ENCODE results near the gene MOCS3. TPM values are rescaled to one million over a fixed set of nuclear protein-coding genes. Genes with fewer than 3 reads are reported as not detected.

Gene MOCS3
- total and polyA plus RNA-seq, 12 donors: 0.95 to 3.2 (median 2.5) TPM

DNA sequence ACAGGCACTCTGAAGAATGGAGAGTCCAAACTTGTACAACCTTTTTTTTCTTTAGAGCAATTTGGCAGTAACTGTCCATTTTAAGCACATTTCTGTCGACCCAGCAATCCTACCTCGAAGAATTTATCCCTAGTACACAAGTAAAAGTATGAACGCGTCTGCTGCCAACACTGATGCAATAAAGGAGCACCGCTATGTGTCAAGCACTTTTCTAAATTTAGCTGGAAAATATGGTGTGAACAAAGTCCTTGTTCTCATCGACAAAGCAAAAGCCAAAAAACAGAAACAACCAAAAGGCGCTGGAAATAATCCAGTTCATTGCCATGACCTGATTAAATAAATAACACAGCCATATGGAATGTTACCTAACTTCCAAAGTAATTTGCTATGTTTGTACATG, 1.3 kb upstream of the MOCS3 start:
- 14 to 15% methylated on average over 7 of the region's 7 CpGs for WGBS, 2 donors
- Histone ChIP-seq H3K4me1 (peaks cover 9 to 60% (median 45%) of the 10 kb centered on the region in 9 donors), H3K27ac (peak overlapping the region in 8 of 10 donors; percentile 83 to 97 (median 93)), H3K27me3 (no peaks in the 10 kb centered on the region), H3K9me3 (peaks cover 0 to 2% (median 0%) of the 10 kb centered on the region in 11 donors), H3K4me3 (peak overlapping the region; percentile 77 to 100 (median 90)), H3K36me3 (peaks cover 0 to 47% (median 14%) of the 10 kb centered on the region in 9 donors)
- no peak for TF ChIP-seq CTCF (IDR thresholded peaks at IDR 0.05)
- ATAC-seq: peak in 3 of 8 donors; percentile 38 to 43 (median 41)
- DNase-seq: peak in 1 of 2 donors; percentile 16
- intact Hi-C loops (cut with DNase I): loop anchor here in 1 of 10 donors (5.0 kb wide), 1 partner anchor 165 kb away; no protein-coding TSS in a partner anchor

DNA sequence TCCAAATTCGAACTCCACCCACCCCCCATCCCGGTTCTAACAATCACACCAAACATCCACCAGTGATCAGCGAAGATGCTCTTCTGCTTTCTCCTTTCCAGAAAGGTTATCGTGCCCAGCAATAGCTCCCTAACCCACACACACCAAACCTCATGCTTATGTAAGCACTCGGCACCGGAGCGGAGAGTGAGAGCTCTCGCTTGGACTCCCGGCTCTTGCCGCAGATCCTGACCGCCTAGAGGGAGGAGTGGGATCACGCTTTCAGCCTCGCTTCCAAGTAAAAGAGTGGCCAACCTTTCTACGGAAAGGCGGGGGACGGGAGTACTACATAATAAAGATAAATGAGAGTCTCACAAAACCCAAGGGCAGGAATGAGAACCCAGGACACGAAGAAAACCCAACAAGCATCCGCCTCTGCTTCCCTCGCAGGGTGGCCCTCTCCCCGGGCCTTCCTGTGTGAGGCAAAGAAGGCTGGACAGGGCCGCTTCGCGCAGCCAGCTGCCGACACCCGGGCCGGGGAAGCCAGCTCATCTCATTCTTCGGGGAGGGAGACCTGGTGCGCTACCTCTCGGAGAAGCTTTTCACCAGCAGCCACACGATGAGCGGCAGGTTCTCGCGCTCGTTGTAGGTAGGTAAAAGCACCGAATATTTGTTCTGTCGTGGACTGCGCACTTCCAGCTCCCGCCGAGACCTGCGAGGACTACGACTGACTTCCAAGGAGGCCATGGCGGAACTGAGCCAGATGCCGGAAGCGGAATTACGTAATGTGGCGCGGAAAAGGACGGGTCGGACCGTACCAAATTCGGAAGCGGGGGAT, 612 bp upstream of the MOCS3 start, which contains the start of gene DPM1:
Gene DPM1, minus strand, starts transcription at position 735 of the 817 bp plus-strand sequence. Its CDS starts 9 bp downstream, at position 726.
- peak; percentile 81 to 92 for DNase-seq
- WGBS, 2 donors: 0 to 1% methylated on average over 52 of the region's 52 CpGs
- Histone ChIP-seq H3K4me1 (peaks cover 9 to 60% (median 45%) of the 10 kb centered on the region in 9 donors), H3K27ac (peak within 1 kb of the TSS; percentile 83 to 97 (median 93)), H3K4me3 (peak within 1 kb of the TSS; percentile 77 to 100 (median 90)), H3K9me3 (peaks cover 0 to 3% (median 0%) of the 10 kb centered on the region in 11 donors), H3K36me3 (peaks cover 0 to 46% (median 13%) of the 10 kb centered on the region in 9 donors), H3K27me3 (no peaks in the 10 kb centered on the region)
- intact Hi-C loops (cut with DNase I): loop anchor here in 3 of 10 donors (1.0 to 5.0 kb wide), 4 partner anchors 27 to 166 kb away; partner anchors contain the start of genes ADNP (in 3 of the 3) and BCAS4 (in 1 of the 3)
- no peak for TF ChIP-seq CTCF (IDR thresholded peaks at IDR 0.05)
- ATAC-seq: peak; percentile 86 to 95 (median 92)

DNA sequence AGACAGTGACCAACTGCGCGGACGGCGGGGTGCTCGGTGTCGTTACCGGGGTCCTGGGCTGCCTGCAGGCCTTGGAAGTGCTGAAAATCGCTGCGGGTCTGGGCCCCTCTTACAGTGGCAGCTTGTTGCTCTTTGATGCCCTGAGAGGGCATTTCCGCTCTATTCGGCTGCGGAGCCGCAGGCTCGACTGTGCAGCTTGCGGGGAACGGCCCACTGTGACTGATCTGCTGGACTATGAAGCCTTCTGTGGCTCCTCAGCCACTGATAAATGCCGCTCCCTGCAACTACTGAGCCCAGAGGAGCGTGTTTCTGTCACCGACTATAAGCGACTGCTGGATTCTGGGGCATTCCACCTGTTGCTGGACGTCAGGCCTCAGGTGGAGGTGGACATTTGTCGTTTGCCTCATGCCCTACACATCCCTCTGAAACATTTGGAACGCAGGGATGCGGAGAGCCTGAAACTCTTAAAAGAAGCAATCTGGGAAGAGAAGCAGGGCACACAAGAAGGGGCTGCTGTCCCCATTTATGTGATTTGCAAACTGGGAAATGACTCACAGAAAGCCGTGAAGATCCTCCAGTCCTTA, 1.0 kb downstream of the MOCS3 start:
- H3K27ac ChIP-seq: peak overlapping the region in 4 of 10 donors; percentile 91 to 94 (median 93)
- peak overlapping the region; percentile 77 to 100 (median 90) for H3K4me3 ChIP-seq
- H3K27me3 ChIP-seq: no peaks in the 10 kb centered on the region
- ATAC-seq (peak in 1 of 8 donors; percentile 55), DNase-seq (no peak)
- 48 to 59% methylated on average over 25 of the region's 25 CpGs for WGBS, 2 donors
- H3K36me3 ChIP-seq: peaks cover 0 to 30% (median 0%) of the 10 kb centered on the region in 9 donors
- H3K4me1 ChIP-seq: peaks cover 9 to 57% (median 45%) of the 10 kb centered on the region in 9 donors
- no peak for TF ChIP-seq CTCF (IDR thresholded peaks at IDR 0.05)
- peaks cover 0 to 3% (median 0%) of the 10 kb centered on the region in 11 donors for H3K9me3 ChIP-seq
- intact Hi-C loops (cut with DNase I): loop anchor here in 2 of 10 donors (2.0 to 5.0 kb wide), 3 partner anchors 29 to 167 kb away; partner anchors contain the start of genes ADNP (in 1 of the 2) and BCAS4 (in 1 of the 2)

DNA sequence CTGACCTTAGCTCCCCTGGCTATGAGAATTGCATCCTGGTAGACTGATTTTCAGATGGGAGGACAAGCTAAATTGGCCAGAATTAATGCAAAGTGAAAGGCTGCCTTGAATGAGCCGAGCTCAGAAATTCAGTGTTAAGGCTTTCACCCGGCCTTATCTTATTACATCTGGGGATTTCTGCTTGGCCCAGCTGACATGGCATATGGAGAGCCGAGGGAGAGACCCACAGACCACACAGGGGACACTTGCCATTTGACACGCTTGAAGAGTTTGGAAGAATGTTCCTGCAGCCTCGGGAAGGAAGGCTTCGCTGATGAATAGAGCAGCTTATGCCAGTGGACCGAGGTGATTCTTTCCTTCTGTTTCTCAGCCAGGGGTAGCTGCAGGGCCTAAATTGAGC, 9.0 kb downstream of the MOCS3 start:
- intact Hi-C loops (cut with DNase I): no loop called here
- Histone ChIP-seq H3K27me3 (no peaks in the 10 kb centered on the region), H3K36me3 (peaks cover 0 to 3% (median 0%) of the 10 kb centered on the region in 9 donors), H3K27ac (no peak overlapping the region), H3K4me1 (no peaks in the 10 kb centered on the region), H3K9me3 (no peaks in the 10 kb centered on the region), H3K4me3 (no peak overlapping the region)
- no peak for TF ChIP-seq CTCF (IDR thresholded peaks at IDR 0.05)
- WGBS, 2 donors: 32 to 47% methylated on average over 7 of the region's 7 CpGs
- ATAC-seq (no peak), DNase-seq (no peak)
